ENCODE measurements around the gene STXBP6. TPM values are rescaled to one million over a fixed set of nuclear protein-coding genes. Genes with fewer than 3 reads are reported as not detected.

STXBP6 gene
- total and polyA plus RNA-seq, 2 of the 13 experiments (the other 11 are each of a cell fraction or from before 2014, with no cell fraction given): 35.3 to 42.8 TPM

DNA sequence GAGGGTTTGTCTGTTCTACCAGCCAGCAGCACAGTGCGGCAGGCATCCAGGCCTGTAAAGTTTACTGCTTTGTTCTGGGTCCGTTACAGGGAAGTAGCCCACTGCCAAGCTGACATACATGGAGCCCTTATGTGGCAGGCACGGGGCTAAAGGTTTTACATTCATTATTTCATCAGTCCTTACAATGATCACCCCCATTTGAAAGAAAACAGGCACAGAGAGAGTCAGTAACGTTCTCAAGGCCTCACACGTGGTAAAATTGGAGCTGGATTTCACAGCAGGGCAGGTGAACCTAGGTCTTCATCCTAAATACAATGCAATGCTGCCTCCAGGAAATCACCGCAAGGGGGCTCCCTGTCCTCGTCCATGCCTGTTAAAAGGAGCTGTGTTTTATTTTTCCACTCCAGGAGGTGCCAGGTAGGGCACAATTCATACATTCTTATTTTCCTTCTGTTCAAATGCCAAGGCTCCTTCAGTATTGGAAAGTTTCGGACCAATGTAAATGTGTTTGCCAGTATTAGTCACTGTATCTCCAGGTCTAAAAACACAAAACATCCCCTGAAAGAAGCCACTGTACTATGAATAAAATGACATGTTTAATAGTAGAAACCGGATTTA is 243.8 kb downstream of the STXBP6 start (continued):
- peak; percentile 16 for TF ChIP-seq TBL1XR1 (IDR thresholded peaks at IDR 0.05; ENCODE audit: borderline replicate concordance, low read length, partially characterized antibody)
- no peak for TF ChIP-seq MEIS1 (CRISPR knock-in tag; IDR thresholded peaks at IDR 0.05; ENCODE audit: borderline replicate concordance)
- TF ChIP-seq DMAP1 (CRISPR knock-in tag; IDR thresholded peaks at IDR 0.05): 0 out of 2 replicates have a peak, but pooled peaks have one; percentile 42
- TF ChIP-seq ZNF569 (CRISPR knock-in tag; IDR thresholded peaks at IDR 0.05; ENCODE audit: borderline replicate concordance): 0 out of 2 replicates have a peak, but pooled peaks have one; percentile 58
- peak; percentile 34; the same call in 1 of the 2 replicates for TF ChIP-seq ZFX (CRISPR knock-in tag; IDR thresholded peaks at IDR 0.05; ENCODE audit: low read depth)
- peak; percentile 65; the same call in 1 of the 2 replicates for TF ChIP-seq ZNF350 (CRISPR knock-in tag; IDR thresholded peaks at IDR 0.05; ENCODE audit: borderline replicate concordance, low read depth)
- no peak for TF ChIP-seq NFIC (IDR thresholded peaks at IDR 0.05; ENCODE audit: low read length)
- TF ChIP-seq, protein P1, sequence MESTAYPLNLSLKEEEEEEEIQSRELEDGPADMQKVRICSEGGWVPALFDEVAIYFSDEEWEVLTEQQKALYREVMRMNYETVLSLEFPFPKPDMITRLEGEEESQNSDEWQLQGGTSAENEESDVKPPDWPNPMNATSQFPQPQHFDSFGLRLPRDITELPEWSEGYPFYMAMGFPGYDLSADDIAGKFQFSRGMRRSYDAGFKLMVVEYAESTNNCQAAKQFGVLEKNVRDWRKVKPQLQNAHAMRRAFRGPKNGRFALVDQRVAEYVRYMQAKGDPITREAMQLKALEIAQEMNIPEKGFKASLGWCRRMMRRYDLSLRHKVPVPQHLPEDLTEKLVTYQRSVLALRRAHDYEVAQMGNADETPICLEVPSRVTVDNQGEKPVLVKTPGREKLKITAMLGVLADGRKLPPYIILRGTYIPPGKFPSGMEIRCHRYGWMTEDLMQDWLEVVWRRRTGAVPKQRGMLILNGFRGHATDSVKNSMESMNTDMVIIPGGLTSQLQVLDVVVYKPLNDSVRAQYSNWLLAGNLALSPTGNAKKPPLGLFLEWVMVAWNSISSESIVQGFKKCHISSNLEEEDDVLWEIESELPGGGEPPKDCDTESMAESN (CRISPR knock-in tag; conservative IDR thresholded peaks at IDR 0.05): 0 out of 2 replicates have a peak, but pooled peaks have one; percentile 36
- TF ChIP-seq ZBTB38 (CRISPR knock-in tag; IDR thresholded peaks at IDR 0.05): peak; percentile 48; the same call in 1 of the 2 replicates
- TF ChIP-seq ZNF883 (CRISPR knock-in tag; IDR thresholded peaks at IDR 0.05; ENCODE audit: not compliant biosample characterization): peak; percentile 38
- peak; percentile 9 for TF ChIP-seq PRPF4 (IDR thresholded peaks at IDR 0.05; ENCODE audit: low read depth, low read length, poor library complexity, severe bottlenecking)
- TF ChIP-seq, protein P2, sequence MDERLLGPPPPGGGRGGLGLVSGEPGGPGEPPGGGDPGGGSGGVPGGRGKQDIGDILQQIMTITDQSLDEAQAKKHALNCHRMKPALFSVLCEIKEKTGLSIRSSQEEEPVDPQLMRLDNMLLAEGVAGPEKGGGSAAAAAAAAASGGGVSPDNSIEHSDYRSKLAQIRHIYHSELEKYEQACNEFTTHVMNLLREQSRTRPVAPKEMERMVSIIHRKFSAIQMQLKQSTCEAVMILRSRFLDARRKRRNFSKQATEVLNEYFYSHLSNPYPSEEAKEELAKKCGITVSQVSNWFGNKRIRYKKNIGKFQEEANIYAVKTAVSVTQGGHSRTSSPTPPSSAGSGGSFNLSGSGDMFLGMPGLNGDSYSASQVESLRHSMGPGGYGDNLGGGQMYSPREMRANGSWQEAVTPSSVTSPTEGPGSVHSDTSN (CRISPR knock-in tag; IDR thresholded peaks at IDR 0.05): peak; percentile 41; the same call in 1 of the 2 replicates
- no peak for TF ChIP-seq ZMYM3 (CRISPR knock-in tag; IDR thresholded peaks at IDR 0.05)
- peak; percentile 57; the same call in 1 of the 2 replicates for TF ChIP-seq TFDP2 (CRISPR knock-in tag; IDR thresholded peaks at IDR 0.05)
- peak; percentile 54; the same call in 1 of the 2 replicates for TF ChIP-seq BCL6 (CRISPR knock-in tag; IDR thresholded peaks at IDR 0.05)
- peak; percentile 74; the same call in 1 of the 2 replicates for TF ChIP-seq CC2D1A (CRISPR knock-in tag; IDR thresholded peaks at IDR 0.05)
- no peak for TF ChIP-seq CENPT (CRISPR knock-in tag; IDR thresholded peaks at IDR 0.05; ENCODE audit: low read depth)
- TF ChIP-seq, protein P3, sequence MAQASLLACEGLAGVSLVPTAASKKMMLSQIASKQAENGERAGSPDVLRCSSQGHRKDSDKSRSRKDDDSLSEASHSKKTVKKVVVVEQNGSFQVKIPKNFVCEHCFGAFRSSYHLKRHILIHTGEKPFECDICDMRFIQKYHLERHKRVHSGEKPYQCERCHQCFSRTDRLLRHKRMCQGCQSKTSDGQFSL (CRISPR knock-in tag; IDR thresholded peaks at IDR 0.05): peak; percentile 69; the same call in 1 of the 2 replicates
- no peak for TF ChIP-seq PAX8 (CRISPR knock-in tag; IDR thresholded peaks at IDR 0.05; ENCODE audit: borderline replicate concordance)
- no peak for TF ChIP-seq KLF15 (CRISPR knock-in tag; IDR thresholded peaks at IDR 0.05; ENCODE audit: borderline replicate concordance)
- no peak for TF ChIP-seq ZNF784 (CRISPR knock-in tag; IDR thresholded peaks at IDR 0.05; ENCODE audit: borderline replicate concordance)
- TF ChIP-seq TFAP4 (IDR thresholded peaks at IDR 0.05; ENCODE audit: borderline replicate concordance, low read depth): peak; percentile 15; the same call in 1 of the 2 replicates
- TF ChIP-seq ZNF44 (CRISPR knock-in tag; IDR thresholded peaks at IDR 0.05): peak; percentile 52; the same call in 1 of the 2 replicates

Data from HepG2 (cell line).